HFF-Myc (cell line): ENCODE data around the gene GINS2.

Source experiments
- DNase-seq: peaks from one replicate; pipeline ENCODE4 v3.0.0-alpha.2; 2011; ENCODE audit warnings: low read depth; ENCODE audit errors: extremely low read depth
- H3K4me3 ChIP-seq: replicated peaks from 2 replicates; pipeline ENCODE4 v1.5.1; 2011; ENCODE audit warnings: low read depth, mild to moderate bottlenecking, control low read depth, low read length
- CTCF ChIP-seq: IDR thresholded peaks from 2 replicates; pipeline ENCODE4 v1.5.1; 2012; ENCODE audit warnings: mild to moderate bottlenecking, low read depth, low read length, control low read depth; ENCODE audit errors: missing control alignments

Gene GINS2

GRCh38 chr16:85651629-85652430 lies 36.9 kb downstream of the GINS2 start:
- no peak for TF ChIP-seq CTCF
- H3K4me3 ChIP-seq: no peak overlapping the region
- no peak for DNase-seq

- no peak for DNase-seq
- H3K4me3 ChIP-seq: no peak overlapping the region
- no peak for TF ChIP-seq CTCF
These were observed 37.7 kb downstream of the GINS2 start for GRCh38 chr16:85650844-85651628.

- DNase-seq: no peak
- no peak for TF ChIP-seq CTCF
- H3K4me3 ChIP-seq: no peak overlapping the region
These were observed 38.5 kb downstream of the GINS2 start for GRCh38 chr16:85650135-85650843.

- H3K4me3 ChIP-seq: no peak overlapping the region
- no peak for DNase-seq
- no peak for TF ChIP-seq CTCF
These were observed 39.2 kb downstream of the GINS2 start for GRCh38 chr16:85649411-85650134.

- no peak for TF ChIP-seq CTCF
- no peak for DNase-seq
- H3K4me3 ChIP-seq: no peak overlapping the region
These were observed 39.9 kb downstream of the GINS2 start for GRCh38 chr16:85648805-85649204.

GRCh38 chr16:85648070-85648714 lies 40.6 kb downstream of the GINS2 start:
- H3K4me3 ChIP-seq: no peak overlapping the region
- no peak for DNase-seq
- no peak for TF ChIP-seq CTCF
